Fibroblast of skin of abdomen (primary cell): ENCODE data around the gene COPE.
A peak's percentile ranks its signal among the peaks of the same experiment; 100 is the strongest.

Experiments
- DNase-seq: peaks from one replicate; pipeline ENCODE4 v3.0.0-alpha.2; 2013

COPE gene

GRCh38 chr19:18866800-18867123 lies 52.4 kb downstream of the COPE start:
- DNase-seq: no peak

- peak; percentile 44 for DNase-seq
These were observed 53.0 kb downstream of the COPE start for GRCh38 chr19:18865973-18866799.

- no peak for DNase-seq
These were observed 53.8 kb downstream of the COPE start for GRCh38 chr19:18865106-18865972.

GRCh38 chr19:18863843-18864362 lies 55.3 kb downstream of the COPE start:
- DNase-seq: no peak

GRCh38 chr19:18862976-18863842 lies 56.0 kb downstream of the COPE start:
- no peak for DNase-seq

GRCh38 chr19:18861917-18862316 lies 57.3 kb downstream of the COPE start:
- no peak for DNase-seq

- no peak for DNase-seq
These were observed 58.0 kb downstream of the COPE start for GRCh38 chr19:18861235-18861634.

- DNase-seq: no peak
These were observed 58.5 kb downstream of the COPE start for GRCh38 chr19:18860725-18861124.

- no peak for DNase-seq
These were observed 58.9 kb downstream of the COPE start for GRCh38 chr19:18860302-18860700.

- DNase-seq: no peak
These were observed 59.4 kb downstream of the COPE start for GRCh38 chr19:18859676-18860301.

- no peak for DNase-seq
These were observed 60.1 kb downstream of the COPE start for GRCh38 chr19:18858906-18859646.

GRCh38 chr19:18857223-18857622 lies 62.0 kb downstream of the COPE start:
- DNase-seq: no peak

- DNase-seq: peak; percentile 22
These were observed 62.6 kb downstream of the COPE start for GRCh38 chr19:18856385-18857126.

GRCh38 chr19:18855647-18856384 lies 63.4 kb downstream of the COPE start:
- no peak for DNase-seq

GRCh38 chr19:18854982-18855381 lies 64.2 kb downstream of the COPE start:
- no peak for DNase-seq

- no peak for DNase-seq
These were observed 65.3 kb downstream of the COPE start for GRCh38 chr19:18853755-18854427.

- no peak for DNase-seq
These were observed 66.5 kb downstream of the COPE start for GRCh38 chr19:18852648-18853047.

GRCh38 chr19:18851673-18852325 lies 67.4 kb downstream of the COPE start:
- no peak for DNase-seq
